ENCODE results near the gene DDX6. TPM values are rescaled to one million over a fixed set of nuclear protein-coding genes. Genes with fewer than 3 reads are reported as not detected.

The DDX6 gene
- total RNA-seq, 1 experiment from 2014 or later = 70.8 TPM

DNA sequence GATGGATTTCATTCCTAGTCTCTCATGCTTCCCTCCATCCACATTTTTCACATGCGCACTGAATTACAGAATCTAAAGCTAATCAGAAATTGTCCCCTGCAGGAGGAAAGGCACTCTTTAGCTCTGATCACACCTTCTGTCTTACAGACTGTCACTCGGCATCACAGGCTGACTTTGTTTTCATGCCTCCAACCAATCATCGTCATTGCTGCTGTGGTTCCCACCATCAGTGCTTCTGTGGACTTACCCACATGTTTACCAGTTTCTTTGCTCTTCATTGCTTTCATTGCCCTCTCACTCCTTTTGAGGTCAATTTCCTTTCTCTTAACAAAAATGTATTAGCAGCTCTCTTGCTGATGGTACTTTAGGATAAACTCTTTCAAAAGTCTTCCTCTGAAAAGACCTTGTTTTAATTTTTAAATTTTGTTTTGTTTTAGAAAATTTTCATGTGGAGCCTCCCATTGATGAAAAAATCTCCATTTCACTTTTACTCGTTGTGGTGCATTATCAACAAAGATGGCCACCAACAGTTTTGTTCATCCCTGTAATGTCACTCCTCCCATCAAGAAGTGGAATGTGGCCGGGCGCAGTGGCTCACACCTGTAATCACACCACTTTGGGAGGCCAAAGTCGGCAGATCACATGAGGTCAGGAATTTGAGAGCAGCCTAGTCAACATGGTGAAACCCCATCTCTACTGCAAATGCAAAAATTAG, 91.3 kb downstream of the DDX6 start:
- no peak for DNase-seq (ENCODE audit: low read depth)

Other genes starting within 250 kb of the DDX6 start
- 52.3 and 55.3 TPM in 2 replicates for gene IFT46, start 225.2 kb downstream of the DDX6 start, total RNA-seq (2014; rRNA removed; shearing (Covaris generic))
- gene ARCN1, start 218.8 kb downstream of the DDX6 start, total RNA-seq (2014; rRNA removed; shearing (Covaris generic)) = 246 and 304 TPM in 2 replicates
- 66.8 and 76.7 TPM in 2 replicates for gene PHLDB1, start 183.5 kb downstream of the DDX6 start, total RNA-seq (2014; rRNA removed; shearing (Covaris generic))
- gene TREH, start 111.5 kb downstream of the DDX6 start, total RNA-seq (2014; rRNA removed; shearing (Covaris generic)) = not detected in 2 replicates
- gene CXCR5, start 92.7 kb upstream of the DDX6 start, total RNA-seq (2014; rRNA removed; shearing (Covaris generic)) = not detected in 2 replicates
- 15.9 and 27.4 TPM in 2 replicates for gene BCL9L, start 134.8 kb upstream of the DDX6 start, total RNA-seq (2014; rRNA removed; shearing (Covaris generic))
- not detected in 2 replicates for gene UPK2, start 165.1 kb upstream of the DDX6 start, total RNA-seq (2014; rRNA removed; shearing (Covaris generic))
- not detected in 2 replicates for gene FOXR1, start 180.6 kb upstream of the DDX6 start, total RNA-seq (2014; rRNA removed; shearing (Covaris generic))
- 12.8 and 16.3 TPM in 2 replicates for gene CENATAC, start 207.0 kb upstream of the DDX6 start, total RNA-seq (2014; rRNA removed; shearing (Covaris generic))
- gene RPS25, start 227.2 kb upstream of the DDX6 start, total RNA-seq (2014; rRNA removed; shearing (Covaris generic)) = 1,736 and 1,882 TPM in 2 replicates
- gene TRAPPC4, start 227.6 kb upstream of the DDX6 start, total RNA-seq (2014; rRNA removed; shearing (Covaris generic)) = 114 and 143 TPM in 2 replicates
- 26.5 and 29.5 TPM in 2 replicates for gene SLC37A4, start 239.7 kb upstream of the DDX6 start, total RNA-seq (2014; rRNA removed; shearing (Covaris generic))